GM10266 (cell line): ENCODE results near the gene EHD2.
"Not testable (repeated sequence)": the region's sequence is repeated elsewhere in the genome, so short reads cannot be mapped to it uniquely, and the experiment has no call there.

ENCODE experiments used
- DNase-seq: peaks from one replicate; pipeline ENCODE4 v3.0.0; 2012; ENCODE audit errors: extremely low spot score
- TF ChIP-seq, protein P1 (sequence below): IDR thresholded peaks from 2 replicates; pipeline ENCODE4 v1.5.1; 2012; ENCODE audit warnings: mild to moderate bottlenecking, low read depth; ENCODE audit not compliant: control insufficient read depth, insufficient read depth; ENCODE audit errors: missing control alignments

Gene EHD2

DNA sequence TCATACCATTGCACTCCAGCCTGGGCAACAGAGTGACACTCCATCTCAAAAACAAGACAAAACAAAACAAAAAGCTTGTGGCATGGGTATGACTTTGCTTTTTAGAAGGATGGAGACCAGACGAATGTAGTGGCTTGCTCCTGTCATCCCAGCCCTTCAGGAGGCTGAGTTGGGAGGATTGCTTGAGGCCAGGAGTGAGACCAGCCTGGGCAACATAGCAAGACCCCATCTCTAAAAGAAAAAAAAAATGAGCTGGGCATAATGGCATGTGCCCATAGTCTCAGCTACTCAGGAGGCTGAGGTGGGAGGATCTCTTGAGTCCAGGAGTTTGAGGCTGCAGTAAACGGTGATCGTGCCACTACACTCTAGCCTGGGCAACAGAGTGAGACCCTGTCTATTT, 48.9 kb downstream of the EHD2 start:
- TF ChIP-seq, protein P1, sequence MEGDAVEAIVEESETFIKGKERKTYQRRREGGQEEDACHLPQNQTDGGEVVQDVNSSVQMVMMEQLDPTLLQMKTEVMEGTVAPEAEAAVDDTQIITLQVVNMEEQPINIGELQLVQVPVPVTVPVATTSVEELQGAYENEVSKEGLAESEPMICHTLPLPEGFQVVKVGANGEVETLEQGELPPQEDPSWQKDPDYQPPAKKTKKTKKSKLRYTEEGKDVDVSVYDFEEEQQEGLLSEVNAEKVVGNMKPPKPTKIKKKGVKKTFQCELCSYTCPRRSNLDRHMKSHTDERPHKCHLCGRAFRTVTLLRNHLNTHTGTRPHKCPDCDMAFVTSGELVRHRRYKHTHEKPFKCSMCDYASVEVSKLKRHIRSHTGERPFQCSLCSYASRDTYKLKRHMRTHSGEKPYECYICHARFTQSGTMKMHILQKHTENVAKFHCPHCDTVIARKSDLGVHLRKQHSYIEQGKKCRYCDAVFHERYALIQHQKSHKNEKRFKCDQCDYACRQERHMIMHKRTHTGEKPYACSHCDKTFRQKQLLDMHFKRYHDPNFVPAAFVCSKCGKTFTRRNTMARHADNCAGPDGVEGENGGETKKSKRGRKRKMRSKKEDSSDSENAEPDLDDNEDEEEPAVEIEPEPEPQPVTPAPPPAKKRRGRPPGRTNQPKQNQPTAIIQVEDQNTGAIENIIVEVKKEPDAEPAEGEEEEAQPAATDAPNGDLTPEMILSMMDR, result no peak
- no peak for DNase-seq

DNA sequence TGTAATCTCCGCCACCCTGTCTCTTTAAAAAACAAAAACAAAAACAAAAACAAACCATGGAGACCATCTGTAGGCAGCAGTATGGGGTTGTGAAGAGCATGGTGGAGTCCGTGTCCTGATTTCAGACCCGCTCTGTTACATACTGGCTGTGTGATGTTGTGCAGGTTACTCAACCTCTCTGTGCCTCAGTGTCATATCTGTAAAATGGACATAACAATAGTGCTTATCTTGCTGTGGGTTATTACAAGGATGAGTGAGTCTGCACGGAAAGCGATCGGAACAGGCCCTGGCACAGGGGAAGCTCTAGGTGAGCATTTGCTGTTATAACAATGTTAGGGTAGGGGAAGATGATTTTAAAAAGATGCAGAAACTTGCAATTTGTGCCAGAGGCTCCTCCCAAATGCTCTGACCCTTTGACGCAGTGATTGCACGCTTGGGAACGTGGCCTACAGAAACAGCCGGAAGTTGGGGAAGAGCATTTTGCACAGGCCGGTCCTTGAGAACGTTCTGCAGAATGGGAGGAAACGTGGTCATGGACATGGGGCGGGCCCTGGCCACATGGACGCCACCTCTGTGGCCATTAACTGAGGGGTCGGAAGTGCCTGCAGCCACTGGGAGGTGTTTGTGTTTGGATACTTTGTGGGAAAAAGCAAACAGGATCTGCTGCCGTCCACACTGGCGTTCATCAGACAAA, 49.5 kb downstream of the EHD2 start:
- DNase-seq, result no peak
- TF ChIP-seq, protein P1, result no peak

DNA sequence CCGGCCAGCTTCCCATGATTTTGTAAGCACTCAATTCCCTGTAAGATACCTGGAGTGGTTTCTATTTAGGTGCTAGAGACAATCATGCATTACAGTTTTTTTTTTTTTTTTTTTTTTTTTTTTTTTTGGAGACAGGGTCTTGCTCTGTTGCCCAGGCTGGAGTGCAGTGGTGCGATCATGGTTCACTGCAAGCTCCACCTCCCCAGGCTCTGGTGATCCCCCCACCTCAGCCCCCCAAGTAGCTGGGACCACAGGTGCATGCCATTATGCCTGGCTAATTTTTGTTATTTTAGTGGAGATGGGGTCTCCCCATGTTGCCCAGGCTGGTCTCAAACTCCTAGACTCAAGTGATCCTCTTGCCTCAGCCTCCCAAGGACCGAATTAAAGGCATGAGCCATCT, 51.5 kb downstream of the EHD2 start:
- not testable (repeated sequence) for DNase-seq

DNA sequence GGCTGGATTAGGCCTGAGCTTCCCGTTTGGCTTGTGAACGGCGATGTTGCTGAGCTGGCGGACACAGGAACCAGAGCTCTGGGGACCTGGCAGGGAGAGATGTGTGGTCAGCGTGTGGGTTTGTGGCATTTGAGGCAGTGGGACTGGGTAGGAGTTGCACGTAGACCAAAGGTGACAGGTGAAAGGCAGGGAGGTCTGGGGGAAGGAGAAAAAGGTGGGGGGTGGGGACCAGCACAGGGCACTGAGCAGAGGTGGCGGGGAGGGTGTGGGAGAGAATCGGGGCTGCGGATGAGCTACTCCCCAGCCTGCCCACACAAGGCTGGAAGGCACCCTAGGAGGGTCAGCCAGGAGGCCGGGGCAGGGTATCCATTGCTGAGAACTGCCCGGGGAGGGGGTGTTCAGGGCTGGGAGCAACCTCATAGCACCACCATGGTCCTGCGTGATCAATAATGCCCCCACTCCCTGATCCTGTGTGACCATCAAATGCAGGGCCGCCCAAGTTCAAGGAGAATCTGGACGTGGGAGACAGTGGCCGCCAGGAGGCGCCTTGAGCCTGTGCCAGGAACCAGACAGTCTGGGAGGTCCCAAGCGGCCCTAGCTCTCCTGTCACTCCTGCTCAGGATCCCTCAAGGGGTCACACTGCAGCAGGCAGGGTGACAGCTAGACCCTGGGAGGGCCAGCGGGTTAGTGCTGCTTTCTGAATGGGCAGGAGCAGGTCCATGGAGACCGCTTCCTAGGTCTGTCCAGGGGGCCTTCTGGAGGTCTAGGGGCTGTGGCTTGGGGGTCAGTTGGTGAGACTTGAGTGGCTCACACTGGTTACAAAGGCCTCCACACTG, 52.5 kb downstream of the EHD2 start:
- TF ChIP-seq, protein P1, result peak; percentile 72
- DNase-seq, result no peak

DNA sequence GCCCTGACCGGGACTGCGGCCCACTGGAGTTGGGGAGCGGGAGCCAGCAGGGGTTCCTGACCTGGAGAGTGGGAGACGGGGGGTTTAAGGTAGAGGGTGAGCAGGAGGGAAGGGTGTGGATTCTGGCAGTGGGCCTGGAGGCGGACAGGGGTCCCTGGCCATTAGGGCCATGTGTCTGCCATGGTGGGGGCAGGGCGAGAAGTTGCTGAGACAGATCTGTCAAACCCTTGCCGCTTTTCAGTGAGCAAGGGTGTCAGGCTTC, 53.1 kb downstream of the EHD2 start:
- TF ChIP-seq, protein P1, result no peak

DNA sequence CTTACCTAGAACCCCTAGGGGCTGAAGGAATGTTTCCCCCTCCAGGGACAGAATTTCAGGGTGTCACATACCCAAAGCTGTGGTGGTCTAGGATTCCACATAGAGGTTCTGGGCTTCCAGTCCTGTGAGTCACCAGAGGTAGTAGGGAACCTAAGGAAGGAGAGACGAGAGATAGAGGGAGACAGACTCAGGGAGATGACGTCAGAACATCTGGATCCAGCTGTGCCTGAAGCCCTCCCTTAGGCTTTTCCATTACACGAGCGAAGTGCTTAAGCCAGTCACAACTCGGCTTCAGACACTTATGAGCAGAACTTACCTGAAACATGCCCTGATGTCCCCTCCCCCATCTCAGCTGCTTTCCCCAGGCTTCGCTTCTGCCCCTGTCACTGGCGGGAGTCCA, 53.4 kb downstream of the EHD2 start:
- TF ChIP-seq, protein P1, result no peak
- no peak for DNase-seq

More for the DNA sequence above, 53.1 kb downstream of the EHD2 start:
- no peak for DNase-seq

DNA sequence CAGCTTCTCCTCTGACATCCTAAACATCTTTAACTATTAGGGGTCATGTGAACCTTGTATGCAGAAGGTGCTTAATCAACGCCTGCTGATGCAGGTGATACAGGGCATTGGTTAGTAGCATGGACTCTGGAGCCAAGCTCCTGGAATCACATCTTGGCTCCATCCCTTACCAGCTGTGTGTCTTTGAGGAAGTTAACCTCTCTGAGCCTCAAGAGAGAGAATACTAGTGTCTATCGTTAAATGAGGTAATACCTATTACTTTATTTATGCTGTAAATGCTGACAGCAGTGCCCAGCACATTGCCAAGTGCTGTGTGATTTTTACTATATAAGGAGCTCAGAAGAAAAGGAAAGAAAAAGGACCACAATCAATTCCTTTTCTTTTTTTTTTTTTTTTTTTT, 54.1 kb downstream of the EHD2 start:
- no peak for DNase-seq
- TF ChIP-seq, protein P1, result no peak
